IMR-90 (cell line): ENCODE results near the gene PIEZO2. TPM values are rescaled to one million over a fixed set of nuclear protein-coding genes. Genes with fewer than 3 reads are reported as not detected.

ENCODE experiments used
- ATAC-seq: fragments of 200-7000 bp; cut with Tn5 transposase; 2 replicates; pipeline ENCODE4 v1.9.1; 2020; ENCODE audit warnings: low read depth, mild to moderate bottlenecking, moderate library complexity
- BruUV-seq: library from RNA; stranded (reverse); fragments of 400-500 nt; replicated peaks from 2 replicates; lab custom pipeline; 2021; lab: Mats Ljungman, UMichigan
- CTCF ChIA-PET: fragments of 300-600 bp; formaldehyde crosslinking; extraction: SDS; loops from one replicate; lab custom pipeline; 2021; ENCODE audit warnings: antibody characterized with exemption; lab: Yijun Ruan, JAX
- POLR2A ChIA-PET: fragments of 300-600 bp; sonication (Branson Sonifier 250); formaldehyde crosslinking; loops from one replicate; lab custom pipeline; 2022; ENCODE audit warnings: antibody characterized with exemption; ENCODE audit not compliant: unreplicated experiment; lab: Charles Lee
- DNase-seq: peaks from one replicate; pipeline ENCODE4 v3.0.0; 2013
- H2AFZ ChIP-seq: replicated peaks from 2 replicates; pipeline ENCODE3; 2013; ENCODE audit warnings: low read length, mild to moderate bottlenecking; ENCODE audit not compliant: poor library complexity
- H2AK5ac ChIP-seq: 2 replicates; pipeline ENCODE4 v1.6.1; 2013; ENCODE audit warnings: low read depth, low read length, inconsistent platforms
- H2AK9ac ChIP-seq: replicated peaks from 2 replicates; pipeline ENCODE3; 2013; ENCODE audit warnings: mild to moderate bottlenecking, low read depth, low read length, moderate library complexity; ENCODE audit not compliant: poor library complexity
- H2BK120ac ChIP-seq: 2 replicates; pipeline ENCODE4 v1.6.1; 2013; ENCODE audit warnings: low read depth, low read length, inconsistent platforms
- H2BK15ac ChIP-seq: 3 replicates; pipeline ENCODE4 v1.6.1; 2013; ENCODE audit warnings: low read depth, low read length, inconsistent platforms
- H2BK20ac ChIP-seq: 2 replicates; pipeline ENCODE4 v1.6.1; 2013; ENCODE audit warnings: low read depth, mild to moderate bottlenecking, inconsistent platforms, low read length, moderate library complexity
- H2BK5ac ChIP-seq: 2 replicates; pipeline ENCODE4 v1.6.1; 2013; ENCODE audit warnings: mild to moderate bottlenecking, low read depth, low read length, inconsistent platforms; ENCODE audit not compliant: poor library complexity, severe bottlenecking
- H3K14ac ChIP-seq: replicated peaks from 2 replicates; pipeline ENCODE4 v1.6.1; 2013; ENCODE audit warnings: low read depth, low read length, inconsistent platforms
- H3K18ac ChIP-seq: 2 replicates; pipeline ENCODE4 v1.6.1; 2013; ENCODE audit warnings: low read depth, low read length, control low read depth
- H3K23ac ChIP-seq: 2 replicates; pipeline ENCODE4 v1.6.1; 2013; ENCODE audit warnings: low read depth, low read length, inconsistent platforms
- H3K27ac ChIP-seq: 2 replicates; pipeline ENCODE4 v1.5.1; 2013; ENCODE audit warnings: mild to moderate bottlenecking, control low read depth, low read length; ENCODE audit not compliant: insufficient read depth
- H3K27me3 ChIP-seq: 2 replicates; pipeline ENCODE4 v1.6.1; 2013; ENCODE audit warnings: low read length; ENCODE audit not compliant: control insufficient read depth, insufficient read depth
- H3K36me3 ChIP-seq: 2 replicates; pipeline ENCODE4 v1.6.1; 2013; ENCODE audit warnings: low read length, mixed read lengths; ENCODE audit not compliant: control insufficient read depth, insufficient read depth
- H3K4ac ChIP-seq: 2 replicates; pipeline ENCODE4 v1.6.1; 2013; ENCODE audit warnings: low read depth, low read length, inconsistent platforms
- H3K4me1 ChIP-seq: 2 replicates; pipeline ENCODE4 v1.6.1; 2013; ENCODE audit warnings: low read length, mixed read lengths; ENCODE audit not compliant: control insufficient read depth, insufficient read depth
- H3K4me2 ChIP-seq: 2 replicates; pipeline ENCODE4 v1.6.1; 2013; ENCODE audit warnings: low read depth, mild to moderate bottlenecking, control low read depth, low read length, moderate library complexity
- H3K4me3 ChIP-seq: 2 replicates; pipeline ENCODE4 v1.5.1; 2013; ENCODE audit warnings: low read depth, mild to moderate bottlenecking, control low read depth, low read length, moderate library complexity; ENCODE audit not compliant: insufficient read depth
- H3K56ac ChIP-seq: 2 replicates; pipeline ENCODE4 v1.6.1; 2013; ENCODE audit warnings: low read length, inconsistent platforms; ENCODE audit not compliant: insufficient read depth; ENCODE audit errors: extremely low read depth
- H3K79me1 ChIP-seq, 2 experiments: 2 replicates each; pipeline ENCODE4 v1.6.1; 2013; ENCODE audit warnings: low read length in 2 of 2, inconsistent platforms in 1 of 2, low read depth in 1 of 2
- H3K9ac ChIP-seq: 2 replicates; pipeline ENCODE4 v1.6.1; 2013; ENCODE audit warnings: low read depth, low read length, control low read depth
- H3K9me1 ChIP-seq: 2 replicates; pipeline ENCODE4 v1.6.1; 2013; ENCODE audit warnings: low read length, inconsistent platforms; ENCODE audit not compliant: insufficient read depth
- H3K9me3 ChIP-seq: 2 replicates; pipeline ENCODE4 v1.6.1; 2013; ENCODE audit warnings: low read length; ENCODE audit not compliant: control insufficient read depth, insufficient read depth
- H4K20me1 ChIP-seq: 2 replicates; pipeline ENCODE4 v1.6.1; 2013; ENCODE audit warnings: low read length, inconsistent platforms; ENCODE audit not compliant: insufficient read depth
- H4K5ac ChIP-seq: 2 replicates; pipeline ENCODE4 v1.6.1; 2013; ENCODE audit warnings: mild to moderate bottlenecking, low read depth, low read length, control low read depth
- H4K8ac ChIP-seq, 2 experiments: 2 replicates each; pipeline ENCODE4 v1.6.1; 2013; ENCODE audit warnings: low read depth in 2 of 2, low read length in 2 of 2, control low read depth in 1 of 2, inconsistent platforms in 1 of 2
- H4K91ac ChIP-seq: 2 replicates; pipeline ENCODE4 v1.6.1; 2013; ENCODE audit warnings: low read depth, low read length, inconsistent platforms; ENCODE audit not compliant: insufficient read depth
- BHLHE40 ChIP-seq: fragments of 150-350 bp; IDR thresholded peaks from 2 replicates; pipeline ENCODE4 v1.6.1; 2016; ENCODE audit warnings: mild to moderate bottlenecking, low read depth, low read length
- CEBPB ChIP-seq: IDR thresholded peaks from 2 replicates; pipeline ENCODE4 v1.6.1; 2012; ENCODE audit warnings: low read depth, low read length, improper control_type of control experiment
- CHD1 ChIP-seq: IDR thresholded peaks from 2 replicates; pipeline ENCODE4 v1.6.1; 2012; ENCODE audit warnings: low read depth, low read length, improper control_type of control experiment
- CTCF ChIP-seq: conservative IDR thresholded peaks from 2 replicates; pipeline ENCODE4 v1.5.1; 2012; ENCODE audit warnings: mild to moderate bottlenecking, low read depth, low read length, improper control_type of control experiment
- FOS ChIP-seq: fragments of 150-350 bp; IDR thresholded peaks from 2 replicates; pipeline ENCODE4 v1.6.1; 2016; ENCODE audit warnings: low read depth, low read length
- MAFK ChIP-seq: IDR thresholded peaks from 2 replicates; pipeline ENCODE4 v1.6.1; 2012; ENCODE audit warnings: low read depth, low read length, improper control_type of control experiment
- MAZ ChIP-seq: IDR thresholded peaks from 2 replicates; pipeline ENCODE4 v1.6.1; 2012; ENCODE audit warnings: low read depth, mild to moderate bottlenecking, low read length, improper control_type of control experiment, moderate library complexity, borderline replicate concordance
- MXI1 ChIP-seq: IDR thresholded peaks from 2 replicates; pipeline ENCODE4 v1.6.1; 2012; ENCODE audit warnings: low read depth, mild to moderate bottlenecking, low read length, moderate library complexity, borderline replicate concordance
- NFE2L2 ChIP-seq: fragments of 150-350 bp; IDR thresholded peaks from 2 replicates; pipeline ENCODE4 v1.6.1; 2016; ENCODE audit warnings: low read depth, mild to moderate bottlenecking, low read length
- POLR2A ChIP-seq: IDR thresholded peaks from 2 replicates; pipeline ENCODE4 v1.6.1; 2012; ENCODE audit warnings: mild to moderate bottlenecking, low read depth, low read length
- RCOR1 ChIP-seq: IDR thresholded peaks from 2 replicates; pipeline ENCODE4 v1.6.1; 2012; ENCODE audit warnings: mild to moderate bottlenecking, low read length, improper control_type of control experiment; ENCODE audit not compliant: insufficient replicate concordance
- RFX5 ChIP-seq: IDR thresholded peaks from 2 replicates; pipeline ENCODE4 v1.8.0; 2012; ENCODE audit warnings: low read depth, mild to moderate bottlenecking, low read length, moderate library complexity
- SMC3 ChIP-seq: fragments of 150-350 bp; IDR thresholded peaks from 2 replicates; pipeline ENCODE4 v1.6.1; 2016; ENCODE audit warnings: low read depth, mild to moderate bottlenecking, antibody characterized with exemption, low read length, moderate library complexity
- USF2 ChIP-seq: fragments of 150-350 bp; IDR thresholded peaks from 2 replicates; pipeline ENCODE4 v1.6.1; 2017; ENCODE audit warnings: mild to moderate bottlenecking, antibody characterized with exemption, low read length, low read depth
- WGBS, 2 experiments: methylation state at CpG; one replicate each; pipeline versions ENCODE4 v1.1.5 to v1.1.7; 2013; ENCODE audit warnings: missing lambda C conversion rate in 2 of 2; ENCODE audit not compliant: insufficient read length in 1 of 2; ENCODE audit errors: extremely low coverage in 2 of 2; 5-methylcytosine and 5-hydroxymethylcytosine counted together
- dilution Hi-C: fragments of 300-500 bp; cut with HindIII; formaldehyde crosslinking; loops from one replicate; pipeline ENCODE4 v1.14.3; 2018; ENCODE audit warnings: low sequenced_read_pairs; ENCODE audit not compliant: unreplicated experiment
- in situ Hi-C: fragments of 300-500 bp; cut with MboI; formaldehyde crosslinking; loops from 3 replicates; pipeline ENCODE4 v1.14.3; 2019; ENCODE audit warnings: low sequenced_read_pairs, inconsistent platforms, mixed read lengths
- intact Hi-C: fragments of 100-400 bp; cut with micrococcal nuclease; formaldehyde crosslinking; loops from 2 replicates; pipeline ENCODE4 v1.10.0; 2022
- polyA plus RNA-seq, 3 experiments: library from polyadenylated mRNA; depleted of rRNA; stranded (reverse); fragments of >200 nt; gene quantifications; 2 replicates each; pipeline ENCODE4 v1.2.3, GENCODE V29; 2012; ENCODE audit warnings: low replicate concordance in 1 of 3
- total RNA-seq: library from RNA; depleted of rRNA; stranded (reverse); fragments of >200 nt; gene quantifications from 2 replicates; pipeline ENCODE4 v1.2.3, GENCODE V29; 2012

PIEZO2 gene
- total and polyA plus RNA-seq, 2 of the 4 experiments (the other 2 are of a cell fraction): 2.4 to 4.1 TPM

- Histone ChIP-seq H3K9ac (no peak overlapping the region; the same call in 1 of the 2 replicates), H3K4ac (no peak overlapping the region; the same call in 1 of the 2 replicates), H3K27me3 (peaks cover 10% of the 10 kb centered on the region), H3K36me3 (peaks cover 6% of the 10 kb centered on the region; the same call in 1 of the 2 replicates), H4K20me1 (peaks cover 4% of the 10 kb centered on the region; the same call in 1 of the 2 replicates), H3K14ac (0 out of 2 replicates have a peak overlapping the region, but pooled peaks have one; percentile 3), H2AK5ac (peak overlapping the region; percentile 64), H3K9me3 (no peaks in the 10 kb centered on the region), H3K79me1 (peaks cover 0 to 37% of the 10 kb centered on the region in 2 experiments; a peak in 2 of 4 replicates), H2AK9ac (no peak overlapping the region), H3K27ac (no peak overlapping the region), H2BK20ac (no peak overlapping the region), H3K4me2 (peak overlapping the region; percentile 16; the same call in 1 of the 2 replicates), H3K9me1 (peaks cover 5% of the 10 kb centered on the region; the same call in 1 of the 2 replicates), H2BK120ac (no peak overlapping the region), H4K8ac (no peak overlapping the region), H3K4me3 (no peak overlapping the region; the same call in 1 of the 2 replicates), H3K18ac (no peak overlapping the region; the same call in 1 of the 2 replicates), H3K23ac (no peak overlapping the region; the same call in 1 of the 2 replicates), H2BK15ac (no peak overlapping the region), H2AFZ (peak overlapping the region; percentile 12), H4K91ac (no peak overlapping the region), H4K5ac (no peak overlapping the region), H3K4me1 (peaks cover 5% of the 10 kb centered on the region; the same call in 1 of the 2 replicates), H3K56ac (no peak overlapping the region), H2BK5ac (no peak overlapping the region)
- CTCF ChIA-PET: no interaction called here
- intact Hi-C loops (loop anchor here (5.0 kb wide), 1 partner anchor 219 kb away; no protein-coding TSS in a partner anchor), dilution Hi-C loops (no loop called here), in situ Hi-C loops (no loop called here)
- no TSS peak for BruUV-seq
- DNase-seq: no peak
- ATAC-seq: no peak
- TF ChIP-seq RCOR1 (no peak), FOS (no peak), POLR2A (no peak), BHLHE40 (no peak), CEBPB (no peak), SMC3 (no peak), MXI1 (no peak), MAFK (no peak), CTCF (no peak), RFX5 (no peak), CHD1 (no peak), MAZ (no peak), NFE2L2 (no peak), USF2 (no peak)
- POLR2A ChIA-PET: interaction anchor here (0.6 kb wide), 1 partner anchor 29 kb away, joined by 4 read pairs; no protein-coding TSS in a partner anchor
- WGBS, 2 experiments: 70% methylated on average over 2 of the region's 18 CpGs; no CpG with 5 or more reads in 1 of the 2 experiments
Observed at GRCh38 chr18:11146238-11146946, 3.0 kb downstream of the PIEZO2 start.
